K562 (cell line): Measurements from ENCODE around the gene TRMT112. TPM values are rescaled to one million over a fixed set of nuclear protein-coding genes. Genes with fewer than 3 reads are reported as not detected.

Experiments used
- ATF1 ChIP-seq, 2 experiments: fragments of 450-650 bp in 1 of 2; IDR thresholded peaks; 2 replicates each; pipeline ENCODE4 v1.6.1; 2016; ENCODE audit warnings: missing compliant biosample characterization in 1 of 2, missing genetic modification characterization in 1 of 2
- FUS ChIP-seq: fragments of 200-400 bp; formaldehyde crosslinking; optimal IDR thresholded peaks from 2 replicates; pipeline ENCODE3; 2017; ENCODE audit warnings: low read depth, low read length
- KDM1A ChIP-seq, 2 experiments: fragments of 450-650 bp; IDR thresholded peaks; 2 replicates each; pipeline ENCODE4 v1.6.1; 2016; ENCODE audit warnings: mild to moderate bottlenecking in 2 of 2
- MBD2 ChIP-seq: sonication (generic); IDR thresholded peaks from 2 replicates; pipeline ENCODE4 v1.6.1; 2016; ENCODE audit warnings: low read depth, borderline replicate concordance
- NFYB ChIP-seq: IDR thresholded peaks from 2 replicates; pipeline ENCODE4 v1.6.1; 2011; ENCODE audit warnings: mild to moderate bottlenecking, moderate library complexity; ENCODE audit not compliant: insufficient read length; ENCODE audit errors: extremely low read depth
- PHF20 ChIP-seq: fragments of 450-650 bp; IDR thresholded peaks from 2 replicates; pipeline ENCODE4 v1.6.1; 2018; ENCODE audit not compliant: partially characterized antibody
- SUPT5H ChIP-seq: fragments of 450-650 bp; IDR thresholded peaks from 2 replicates; pipeline ENCODE4 v1.6.1; 2016
- ZNF12 ChIP-seq: sonication (generic); formaldehyde crosslinking; IDR thresholded peaks from 2 replicates; pipeline ENCODE4 v1.4.0; 2020; ENCODE audit warnings: mild to moderate bottlenecking, missing genetic modification reagents
- ZNF274 ChIP-seq: IDR thresholded peaks from 2 replicates; pipeline ENCODE4 v1.6.1; 2011; ENCODE audit warnings: low read depth, mild to moderate bottlenecking, low read length, moderate library complexity, borderline replicate concordance
- polyA plus RNA-seq, 8 experiments: library from polyadenylated mRNA; depleted of rRNA in 4 of 8; stranded (reverse) in 5 of 8; unstranded in 3 of 8; fragments of >200 nt; fragmentation: Nextera tagmentation in 2 of 8; fragmentation: Illumina TruSeq in 1 of 8; extraction: Ambion mirVana in 2 of 8; extraction: Trizol in 1 of 8; gene quantifications; 2 replicates each; pipeline versions ENCODE4 v1.2.1 to v1.2.3, GENCODE V29; 2011 to 2014; ENCODE audit warnings: inconsistent platforms in 1 of 8, missing spikeins in 1 of 8
- total RNA-seq, 7 experiments: library from RNA; depleted of rRNA in 6 of 7; stranded (reverse); fragments of >200 nt in 6 of 7; fragmentation: Illumina TruSeq in 2 of 7; extraction: Trizol in 2 of 7; gene quantifications; 2 replicates each; pipeline versions ENCODE4 v1.2.1 to v1.2.3, GENCODE V29; 2011 to 2021; ENCODE audit warnings: low replicate concordance in 1 of 7
- TF ChIP-seq, protein P1 (sequence below), 2 experiments: fragments of 450-650 bp; IDR thresholded peaks; 2 replicates each; pipeline ENCODE4 v1.6.1; 2018; ENCODE audit warnings: mild to moderate bottlenecking in 2 of 2, low read depth in 1 of 2; ENCODE audit not compliant: partially characterized antibody in 2 of 2
- TF ChIP-seq, protein P2 (sequence below): fragments of 250-450 bp; sonication (Bioruptor Pico); IDR thresholded peaks from 2 replicates; pipeline ENCODE4 v1.4.0; 2020; ENCODE audit warnings: mild to moderate bottlenecking, moderate library complexity
- TF ChIP-seq, protein P3 (sequence below), 2 experiments: fragments of 450-650 bp in 1 of 2; sonication (generic) in 1 of 2; formaldehyde crosslinking; conservative IDR thresholded peaks; 2 replicates each; pipeline versions ENCODE4 v1.4.0 to v1.8.1; 2020 to 2022; ENCODE audit warnings: mild to moderate bottlenecking in 1 of 2, missing genetic modification reagents in 1 of 2
- TF ChIP-seq, protein P4 (sequence below): IDR thresholded peaks from 3 replicates; pipeline ENCODE4 v1.6.1; 2011; ENCODE audit warnings: borderline replicate concordance, mild to moderate bottlenecking, moderate library complexity; ENCODE audit not compliant: insufficient read length; ENCODE audit errors: extremely low read depth
- TF ChIP-seq, protein P5 (sequence below): fragments of 450-650 bp; IDR thresholded peaks from 2 replicates; pipeline ENCODE4 v1.6.1; 2017; ENCODE audit warnings: mild to moderate bottlenecking, moderate library complexity

TRMT112 gene
- total and polyA plus RNA-seq, 9 of the 15 experiments (the other 6 are each of a cell fraction or from before 2014, with no cell fraction given) = 162 to 444 (median 300) TPM

DNA sequence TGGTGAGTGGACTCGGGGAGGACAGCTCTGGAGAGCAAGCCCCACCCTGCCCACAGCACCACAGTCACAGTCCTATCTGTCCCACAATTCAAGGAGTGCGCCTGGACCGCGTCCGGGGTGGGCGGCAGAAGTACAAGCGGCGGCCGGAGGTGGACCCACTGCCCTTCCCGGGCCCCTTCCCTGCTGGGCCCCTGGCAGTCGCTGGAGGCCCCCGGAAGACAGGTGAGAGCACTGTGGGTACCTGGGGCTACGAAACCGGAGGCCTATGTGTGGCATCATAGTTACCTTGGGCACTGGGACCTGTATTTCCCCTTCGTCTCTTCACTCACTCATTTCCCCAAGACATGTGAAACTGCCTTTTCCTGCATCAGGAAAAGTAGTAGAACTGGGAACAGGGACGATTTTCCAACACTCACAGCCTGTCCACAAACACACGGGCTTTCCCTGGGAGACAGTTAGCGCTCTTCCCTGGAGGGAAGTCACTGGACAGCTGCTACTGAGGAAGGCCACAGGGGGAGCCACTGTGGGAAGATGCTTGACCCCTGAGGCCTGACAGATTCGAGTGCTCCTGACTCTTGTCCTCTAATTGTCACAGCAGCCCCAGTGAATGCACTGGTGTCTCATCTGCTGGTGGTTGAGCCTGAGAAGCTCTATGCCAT is 3.1 kb downstream of the TRMT112 start (continued):
- TF ChIP-seq, protein P1, sequence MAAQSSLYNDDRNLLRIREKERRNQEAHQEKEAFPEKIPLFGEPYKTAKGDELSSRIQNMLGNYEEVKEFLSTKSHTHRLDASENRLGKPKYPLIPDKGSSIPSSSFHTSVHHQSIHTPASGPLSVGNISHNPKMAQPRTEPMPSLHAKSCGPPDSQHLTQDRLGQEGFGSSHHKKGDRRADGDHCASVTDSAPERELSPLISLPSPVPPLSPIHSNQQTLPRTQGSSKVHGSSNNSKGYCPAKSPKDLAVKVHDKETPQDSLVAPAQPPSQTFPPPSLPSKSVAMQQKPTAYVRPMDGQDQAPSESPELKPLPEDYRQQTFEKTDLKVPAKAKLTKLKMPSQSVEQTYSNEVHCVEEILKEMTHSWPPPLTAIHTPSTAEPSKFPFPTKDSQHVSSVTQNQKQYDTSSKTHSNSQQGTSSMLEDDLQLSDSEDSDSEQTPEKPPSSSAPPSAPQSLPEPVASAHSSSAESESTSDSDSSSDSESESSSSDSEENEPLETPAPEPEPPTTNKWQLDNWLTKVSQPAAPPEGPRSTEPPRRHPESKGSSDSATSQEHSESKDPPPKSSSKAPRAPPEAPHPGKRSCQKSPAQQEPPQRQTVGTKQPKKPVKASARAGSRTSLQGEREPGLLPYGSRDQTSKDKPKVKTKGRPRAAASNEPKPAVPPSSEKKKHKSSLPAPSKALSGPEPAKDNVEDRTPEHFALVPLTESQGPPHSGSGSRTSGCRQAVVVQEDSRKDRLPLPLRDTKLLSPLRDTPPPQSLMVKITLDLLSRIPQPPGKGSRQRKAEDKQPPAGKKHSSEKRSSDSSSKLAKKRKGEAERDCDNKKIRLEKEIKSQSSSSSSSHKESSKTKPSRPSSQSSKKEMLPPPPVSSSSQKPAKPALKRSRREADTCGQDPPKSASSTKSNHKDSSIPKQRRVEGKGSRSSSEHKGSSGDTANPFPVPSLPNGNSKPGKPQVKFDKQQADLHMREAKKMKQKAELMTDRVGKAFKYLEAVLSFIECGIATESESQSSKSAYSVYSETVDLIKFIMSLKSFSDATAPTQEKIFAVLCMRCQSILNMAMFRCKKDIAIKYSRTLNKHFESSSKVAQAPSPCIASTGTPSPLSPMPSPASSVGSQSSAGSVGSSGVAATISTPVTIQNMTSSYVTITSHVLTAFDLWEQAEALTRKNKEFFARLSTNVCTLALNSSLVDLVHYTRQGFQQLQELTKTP (IDR thresholded peaks at IDR 0.05; ENCODE audit: low read depth in 1 of 2, partially characterized antibody in 2 of 2) = no peak
- TF ChIP-seq, protein P2, sequence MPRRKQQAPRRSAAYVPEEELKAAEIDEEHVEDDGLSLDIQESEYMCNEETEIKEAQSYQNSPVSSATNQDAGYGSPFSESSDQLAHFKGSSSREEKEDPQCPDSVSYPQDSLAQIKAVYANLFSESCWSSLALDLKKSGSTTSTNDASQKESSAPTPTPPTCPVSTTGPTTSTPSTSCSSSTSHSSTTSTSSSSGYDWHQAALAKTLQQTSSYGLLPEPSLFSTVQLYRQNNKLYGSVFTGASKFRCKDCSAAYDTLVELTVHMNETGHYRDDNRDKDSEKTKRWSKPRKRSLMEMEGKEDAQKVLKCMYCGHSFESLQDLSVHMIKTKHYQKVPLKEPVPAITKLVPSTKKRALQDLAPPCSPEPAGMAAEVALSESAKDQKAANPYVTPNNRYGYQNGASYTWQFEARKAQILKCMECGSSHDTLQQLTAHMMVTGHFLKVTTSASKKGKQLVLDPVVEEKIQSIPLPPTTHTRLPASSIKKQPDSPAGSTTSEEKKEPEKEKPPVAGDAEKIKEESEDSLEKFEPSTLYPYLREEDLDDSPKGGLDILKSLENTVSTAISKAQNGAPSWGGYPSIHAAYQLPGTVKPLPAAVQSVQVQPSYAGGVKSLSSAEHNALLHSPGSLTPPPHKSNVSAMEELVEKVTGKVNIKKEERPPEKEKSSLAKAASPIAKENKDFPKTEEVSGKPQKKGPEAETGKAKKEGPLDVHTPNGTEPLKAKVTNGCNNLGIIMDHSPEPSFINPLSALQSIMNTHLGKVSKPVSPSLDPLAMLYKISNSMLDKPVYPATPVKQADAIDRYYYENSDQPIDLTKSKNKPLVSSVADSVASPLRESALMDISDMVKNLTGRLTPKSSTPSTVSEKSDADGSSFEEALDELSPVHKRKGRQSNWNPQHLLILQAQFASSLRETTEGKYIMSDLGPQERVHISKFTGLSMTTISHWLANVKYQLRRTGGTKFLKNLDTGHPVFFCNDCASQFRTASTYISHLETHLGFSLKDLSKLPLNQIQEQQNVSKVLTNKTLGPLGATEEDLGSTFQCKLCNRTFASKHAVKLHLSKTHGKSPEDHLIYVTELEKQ (CRISPR knock-in tag) = no peak
- TF ChIP-seq FUS (no peak), ZNF12 (CRISPR knock-in tag) (no peak), NFYB (no peak), KDM1A (IDR thresholded peaks at IDR 0.05) (no peak), SUPT5H (no peak), PHF20 (no peak), MBD2 (no peak), ATF1 (CRISPR knock-in tag; IDR thresholded peaks at IDR 0.05) (no peak), ATF1 (tag; IDR thresholded peaks at IDR 0.05) (no peak), ZNF274 (no peak)
- TF ChIP-seq, protein P3, sequence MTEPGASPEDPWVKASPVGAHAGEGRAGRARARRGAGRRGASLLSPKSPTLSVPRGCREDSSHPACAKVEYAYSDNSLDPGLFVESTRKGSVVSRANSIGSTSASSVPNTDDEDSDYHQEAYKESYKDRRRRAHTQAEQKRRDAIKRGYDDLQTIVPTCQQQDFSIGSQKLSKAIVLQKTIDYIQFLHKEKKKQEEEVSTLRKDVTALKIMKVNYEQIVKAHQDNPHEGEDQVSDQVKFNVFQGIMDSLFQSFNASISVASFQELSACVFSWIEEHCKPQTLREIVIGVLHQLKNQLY (CRISPR knock-in tag; conservative IDR thresholded peaks at IDR 0.05) = no peak
- TF ChIP-seq, protein P4, sequence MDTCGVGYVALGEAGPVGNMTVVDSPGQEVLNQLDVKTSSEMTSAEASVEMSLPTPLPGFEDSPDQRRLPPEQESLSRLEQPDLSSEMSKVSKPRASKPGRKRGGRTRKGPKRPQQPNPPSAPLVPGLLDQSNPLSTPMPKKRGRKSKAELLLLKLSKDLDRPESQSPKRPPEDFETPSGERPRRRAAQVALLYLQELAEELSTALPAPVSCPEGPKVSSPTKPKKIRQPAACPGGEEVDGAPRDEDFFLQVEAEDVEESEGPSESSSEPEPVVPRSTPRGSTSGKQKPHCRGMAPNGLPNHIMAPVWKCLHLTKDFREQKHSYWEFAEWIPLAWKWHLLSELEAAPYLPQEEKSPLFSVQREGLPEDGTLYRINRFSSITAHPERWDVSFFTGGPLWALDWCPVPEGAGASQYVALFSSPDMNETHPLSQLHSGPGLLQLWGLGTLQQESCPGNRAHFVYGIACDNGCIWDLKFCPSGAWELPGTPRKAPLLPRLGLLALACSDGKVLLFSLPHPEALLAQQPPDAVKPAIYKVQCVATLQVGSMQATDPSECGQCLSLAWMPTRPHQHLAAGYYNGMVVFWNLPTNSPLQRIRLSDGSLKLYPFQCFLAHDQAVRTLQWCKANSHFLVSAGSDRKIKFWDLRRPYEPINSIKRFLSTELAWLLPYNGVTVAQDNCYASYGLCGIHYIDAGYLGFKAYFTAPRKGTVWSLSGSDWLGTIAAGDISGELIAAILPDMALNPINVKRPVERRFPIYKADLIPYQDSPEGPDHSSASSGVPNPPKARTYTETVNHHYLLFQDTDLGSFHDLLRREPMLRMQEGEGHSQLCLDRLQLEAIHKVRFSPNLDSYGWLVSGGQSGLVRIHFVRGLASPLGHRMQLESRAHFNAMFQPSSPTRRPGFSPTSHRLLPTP = no peak
- TF ChIP-seq, protein P5, sequence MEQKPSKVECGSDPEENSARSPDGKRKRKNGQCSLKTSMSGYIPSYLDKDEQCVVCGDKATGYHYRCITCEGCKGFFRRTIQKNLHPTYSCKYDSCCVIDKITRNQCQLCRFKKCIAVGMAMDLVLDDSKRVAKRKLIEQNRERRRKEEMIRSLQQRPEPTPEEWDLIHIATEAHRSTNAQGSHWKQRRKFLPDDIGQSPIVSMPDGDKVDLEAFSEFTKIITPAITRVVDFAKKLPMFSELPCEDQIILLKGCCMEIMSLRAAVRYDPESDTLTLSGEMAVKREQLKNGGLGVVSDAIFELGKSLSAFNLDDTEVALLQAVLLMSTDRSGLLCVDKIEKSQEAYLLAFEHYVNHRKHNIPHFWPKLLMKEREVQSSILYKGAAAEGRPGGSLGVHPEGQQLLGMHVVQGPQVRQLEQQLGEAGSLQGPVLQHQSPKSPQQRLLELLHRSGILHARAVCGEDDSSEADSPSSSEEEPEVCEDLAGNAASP = no peak
